GM19193 (cell line): ENCODE results near the gene MGAT4C.

Experiments
- POLR2A ChIP-seq: IDR thresholded peaks from 4 replicates; pipeline ENCODE4 v1.6.1; 2011; ENCODE audit not compliant: insufficient read depth, insufficient read length; ENCODE audit errors: extremely low read depth

The MGAT4C gene

DNA sequence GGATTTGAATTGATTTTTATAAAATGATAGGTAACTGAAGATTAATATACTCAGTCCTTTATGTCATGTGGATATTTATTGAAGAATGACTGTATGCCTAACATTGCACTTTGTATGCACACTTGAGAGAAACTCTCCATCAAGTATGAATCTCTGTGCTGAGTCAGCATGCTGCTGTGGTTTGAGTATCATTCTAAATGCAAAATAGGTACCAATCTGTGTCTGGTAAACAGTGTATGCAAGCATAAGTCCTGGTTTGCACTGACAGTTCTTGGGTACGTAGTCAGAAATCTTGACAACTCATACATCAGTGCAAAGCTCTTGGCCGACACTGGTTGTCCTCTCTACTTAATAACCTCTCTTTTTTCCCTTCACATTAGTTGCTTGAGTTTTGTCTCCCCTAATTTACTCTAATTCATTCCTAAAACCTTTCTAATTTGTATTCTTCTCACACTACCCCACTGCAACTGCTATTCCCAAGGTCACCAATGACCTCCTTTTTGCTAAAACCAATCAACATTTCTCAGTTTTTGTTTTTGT lies 21.8 kb downstream of the MGAT4C start:
- no peak for TF ChIP-seq POLR2A

DNA sequence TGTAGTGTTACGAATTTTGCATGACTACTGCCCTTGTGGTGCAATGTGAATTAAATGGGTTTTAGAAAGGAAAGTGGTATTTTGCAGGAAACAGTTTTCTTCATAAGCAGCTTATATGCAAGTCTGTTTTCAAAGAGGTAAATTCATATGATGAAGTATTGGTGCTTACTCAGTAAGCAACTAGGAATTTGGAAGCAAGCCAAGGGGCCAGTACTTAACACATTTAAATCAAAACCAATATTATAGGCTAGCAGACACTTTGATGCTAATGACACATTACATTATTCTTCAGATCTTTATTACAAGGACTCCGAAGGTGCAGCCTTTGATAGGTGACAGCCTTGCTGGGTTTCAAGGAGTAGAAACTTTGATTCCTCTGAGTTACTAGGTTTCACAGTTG lies 23.1 kb downstream of the MGAT4C start:
- TF ChIP-seq POLR2A: no peak

GRCh38 chr12:86230516-86231146 lies 25.6 kb downstream of the MGAT4C start:
- TF ChIP-seq POLR2A: no peak

DNA sequence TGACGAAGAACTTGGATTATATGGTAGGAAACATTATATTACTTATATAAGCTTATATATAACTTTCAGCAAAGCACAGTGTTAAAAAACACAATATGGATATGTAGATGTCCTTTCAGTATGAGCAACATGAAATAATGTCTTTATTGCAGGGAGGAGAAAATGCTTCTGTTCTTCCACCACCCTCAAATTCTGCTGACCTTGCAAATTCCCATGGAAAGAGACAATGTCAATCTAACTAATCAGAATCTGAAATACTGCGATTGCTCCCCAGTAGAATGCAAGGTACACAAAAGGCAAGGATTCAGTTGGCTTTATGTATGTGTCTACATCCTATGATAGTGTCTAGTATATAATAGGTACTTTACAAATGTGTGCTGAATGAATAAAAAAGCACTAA lies 26.4 kb downstream of the MGAT4C start:
- TF ChIP-seq POLR2A: no peak

DNA sequence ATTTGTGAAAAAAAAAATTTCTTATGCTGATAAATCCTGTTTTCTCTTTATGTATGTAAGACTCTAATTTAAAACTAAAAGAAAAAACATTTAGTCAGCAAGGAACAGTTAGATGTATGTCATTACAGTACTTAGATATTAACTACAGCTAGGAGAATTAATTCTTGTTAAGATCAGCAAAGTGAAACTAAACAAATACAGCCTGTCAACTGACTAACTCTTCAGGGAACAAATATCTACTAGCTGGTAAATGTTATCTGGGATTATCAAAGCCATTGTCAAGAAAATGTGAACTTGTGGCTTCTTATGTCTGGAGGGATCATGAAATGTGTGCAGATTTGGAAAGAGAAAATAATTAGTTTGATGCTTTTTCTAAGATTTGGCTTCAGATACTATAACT lies 27.5 kb downstream of the MGAT4C start:
- TF ChIP-seq POLR2A: no peak

DNA sequence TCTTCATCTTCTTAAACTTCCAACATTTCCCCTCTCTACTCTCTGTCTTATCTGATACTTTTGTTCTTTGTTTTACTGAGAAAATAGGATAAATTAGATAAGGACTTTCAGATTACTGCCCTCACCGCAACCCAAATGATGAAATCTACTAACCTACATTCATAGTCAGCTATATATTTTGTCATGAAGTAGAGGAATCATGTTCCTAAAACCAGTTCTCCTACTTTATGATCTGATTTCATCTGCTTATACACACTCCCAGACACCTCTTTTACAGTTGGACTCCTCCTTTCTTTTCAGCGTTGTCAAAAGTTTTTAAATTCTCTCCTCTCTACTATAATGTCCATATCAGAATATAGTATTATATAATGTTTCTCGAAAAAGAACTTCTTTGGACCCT lies 29.7 kb downstream of the MGAT4C start:
- TF ChIP-seq POLR2A: no peak

DNA sequence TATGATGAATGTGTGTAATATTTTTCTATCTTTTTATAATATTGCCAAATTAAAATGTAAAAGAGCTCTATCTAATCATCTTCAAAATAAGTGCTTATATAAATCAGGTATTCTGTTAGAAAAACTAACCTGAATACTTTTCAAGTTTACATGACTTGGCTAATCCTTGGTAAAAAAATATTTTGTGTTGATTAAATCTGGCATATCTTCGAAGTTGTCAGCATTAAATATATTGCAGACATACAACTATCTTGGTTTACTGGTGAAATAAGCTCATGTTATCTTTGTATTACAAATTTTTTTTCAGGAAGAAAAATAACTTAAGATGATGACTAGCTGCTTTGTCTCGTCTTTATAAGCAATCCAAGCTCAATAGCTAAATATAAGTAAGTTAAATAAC lies 39.6 kb downstream of the MGAT4C start:
- TF ChIP-seq POLR2A: no peak

- TF ChIP-seq POLR2A: no peak
These were observed 43.2 kb downstream of the MGAT4C start for GRCh38 chr12:86213012-86213411.

GRCh38 chr12:86198696-86199444 lies 57.3 kb downstream of the MGAT4C start:
- TF ChIP-seq POLR2A: no peak

- TF ChIP-seq POLR2A: no peak
These were observed 59.7 kb downstream of the MGAT4C start for GRCh38 chr12:86196465-86196864.

DNA sequence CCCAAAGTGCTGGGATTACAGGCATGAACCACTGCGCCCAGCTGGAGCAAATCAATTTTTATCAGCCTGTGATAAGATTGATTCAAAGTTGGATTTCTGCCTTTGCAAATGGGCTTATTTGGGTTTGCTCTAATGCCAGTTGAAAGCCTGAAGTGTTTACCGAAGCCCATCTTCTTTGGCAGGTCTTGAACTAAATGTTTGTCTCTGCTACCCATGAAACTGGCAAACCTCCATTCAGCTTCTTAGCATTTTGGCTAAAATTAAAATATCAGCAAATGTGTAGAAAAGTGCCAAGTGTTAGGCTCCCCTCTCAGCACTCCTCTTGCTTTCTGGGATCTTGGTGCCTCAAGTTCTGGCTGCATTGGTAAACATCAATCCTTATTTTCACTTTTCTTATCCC lies 61.5 kb downstream of the MGAT4C start:
- no peak for TF ChIP-seq POLR2A

DNA sequence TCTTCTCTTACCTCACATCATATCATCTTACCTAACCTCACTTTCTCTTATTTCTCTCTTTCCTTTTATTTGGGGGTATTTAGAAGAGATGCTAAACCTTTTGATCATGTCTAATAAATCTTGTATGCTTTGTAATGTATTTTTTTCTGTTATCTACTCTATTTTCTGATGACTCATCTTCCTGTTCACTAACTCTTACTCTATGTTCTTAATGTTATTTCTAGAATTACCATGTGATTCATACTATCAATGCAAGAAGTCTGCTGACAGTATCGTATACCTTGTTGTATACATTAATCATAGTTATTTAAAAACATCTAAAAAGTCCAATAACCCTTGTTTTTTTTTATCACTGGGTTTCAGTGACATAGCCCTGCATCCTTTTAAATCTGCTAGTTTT lies 62.3 kb downstream of the MGAT4C start:
- no peak for TF ChIP-seq POLR2A

DNA sequence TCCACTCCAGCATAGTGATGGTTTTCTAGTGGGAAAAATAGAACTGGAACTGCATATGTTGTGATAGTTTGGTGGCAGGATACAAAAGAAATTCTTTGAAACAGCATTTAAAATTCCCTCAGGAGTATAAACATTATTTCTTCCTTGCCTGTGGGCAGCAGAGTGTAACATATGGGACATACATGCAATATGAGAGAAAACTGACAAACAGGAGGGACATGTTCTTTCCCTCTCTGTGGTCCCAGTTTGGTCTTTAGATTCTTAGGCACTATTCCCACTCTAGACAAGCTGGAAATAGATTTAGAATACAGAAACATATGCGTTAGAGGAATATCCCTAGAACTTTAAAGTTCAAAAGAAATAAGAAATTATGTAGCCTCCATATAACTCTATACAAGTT lies 68.0 kb downstream of the MGAT4C start:
- no peak for TF ChIP-seq POLR2A

GRCh38 chr12:86186449-86186848 lies 69.7 kb downstream of the MGAT4C start:
- no peak for TF ChIP-seq POLR2A

DNA sequence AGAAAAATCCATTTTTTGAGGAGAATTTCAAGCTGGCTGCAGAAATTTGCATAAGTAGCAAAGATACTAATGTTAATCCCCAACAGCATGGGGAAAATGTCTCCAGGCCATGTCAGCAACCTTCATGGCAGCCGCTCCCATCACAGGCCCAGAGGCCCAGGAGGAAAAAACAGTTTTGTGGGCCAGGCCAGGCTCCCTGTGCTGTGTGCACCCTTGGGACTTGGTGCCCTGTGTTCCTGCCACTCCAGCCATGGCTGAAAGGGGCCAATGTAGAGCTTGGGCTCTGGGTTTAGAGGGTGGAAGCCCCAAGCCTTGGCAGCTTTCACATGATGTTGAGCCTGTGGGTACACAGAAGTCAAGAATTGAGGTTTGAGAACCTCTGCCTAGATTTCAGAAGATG lies 76.3 kb downstream of the MGAT4C start:
- TF ChIP-seq POLR2A: no peak

DNA sequence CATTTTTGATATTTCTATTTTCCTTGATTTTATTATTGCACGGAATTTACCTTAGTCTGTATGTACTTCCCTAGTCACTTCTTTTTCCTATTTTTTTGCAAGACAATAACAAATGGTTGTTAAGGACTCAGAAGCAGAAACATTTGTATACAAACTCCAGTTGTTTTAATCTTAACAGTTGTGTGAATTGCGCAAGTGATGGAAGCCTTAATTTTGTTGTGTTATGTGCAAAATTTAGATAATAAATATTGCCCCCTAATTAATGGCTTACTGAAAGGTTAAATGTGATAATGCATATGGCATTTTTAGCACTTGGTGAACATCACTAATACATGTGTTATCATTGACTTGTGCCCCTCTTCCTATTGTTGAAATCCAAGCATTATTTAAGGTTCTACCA lies 82.0 kb downstream of the MGAT4C start:
- no peak for TF ChIP-seq POLR2A
